ENCODE results near the gene REXO4. TPM values are rescaled to one million over a fixed set of nuclear protein-coding genes. Genes with fewer than 3 reads are reported as not detected.

The REXO4 gene
- total and polyA plus RNA-seq, 2 donors (not counting 3 experiments of a cell fraction or from before 2014, with no cell fraction given): 19.5 to 29.5 TPM

DNA sequence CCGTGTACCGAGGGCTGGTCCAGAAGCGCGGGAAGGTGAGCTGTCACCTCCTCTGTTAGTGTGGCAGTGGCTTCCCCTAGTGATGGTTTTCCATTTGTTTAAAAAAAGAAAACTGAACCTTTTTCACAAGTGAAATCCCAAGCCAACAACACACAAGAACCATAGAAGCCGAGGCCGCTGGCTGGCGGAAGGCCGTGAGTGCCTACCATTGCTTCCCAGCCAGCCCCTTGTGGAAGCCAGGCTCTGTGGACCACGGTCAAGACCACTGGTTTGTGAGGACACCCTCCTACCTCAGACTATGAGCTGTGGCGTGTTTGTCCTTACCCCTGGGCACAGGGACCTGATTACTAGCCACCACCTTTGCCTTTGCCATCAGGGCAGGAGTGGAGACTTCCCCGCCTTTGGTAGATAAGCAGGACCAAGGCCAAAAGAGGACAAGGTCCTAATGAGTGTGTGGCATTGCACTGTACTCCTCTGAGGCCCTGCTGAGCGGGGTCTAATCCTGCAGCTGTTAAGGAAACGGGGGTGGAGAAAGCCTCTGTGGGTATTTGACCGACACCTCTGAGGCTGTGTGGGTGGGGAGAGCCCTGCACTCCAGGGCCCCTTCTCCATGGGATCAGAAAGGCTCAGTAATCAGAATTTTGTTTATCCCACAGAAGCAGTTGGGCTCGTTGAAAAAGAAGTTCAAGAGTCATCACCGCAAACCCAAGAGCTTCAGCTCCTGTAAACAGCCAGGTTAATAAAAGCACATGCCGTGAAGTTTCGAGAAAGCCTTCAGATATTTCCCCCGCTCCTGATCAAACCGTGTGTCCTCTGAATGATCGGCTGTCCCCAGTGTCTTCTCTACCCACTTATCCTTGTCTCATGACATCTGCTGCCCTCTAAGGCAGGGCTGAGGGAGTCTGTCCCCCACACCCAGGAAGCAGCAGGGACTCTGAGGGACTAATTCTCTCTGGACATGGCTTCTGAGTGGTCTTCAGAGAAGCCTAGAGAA, 57.1 kb downstream of the REXO4 start:
- Histone ChIP-seq H3K27ac (ENCODE audit: insufficient read depth, low read depth, low read length) (no peak overlapping the region), H3K79me2 (ENCODE audit: control insufficient read depth, insufficient read depth, low read length) (peaks cover 9% of the 10 kb centered on the region), H4K20me1 (replicated peaks; ENCODE audit: control insufficient read depth, extremely low read depth, insufficient read depth, low read length) (no peaks in the 10 kb centered on the region), H3K4me1 (ENCODE audit: control insufficient read depth, extremely low read depth, insufficient read depth, low read length) (peaks cover 6% of the 10 kb centered on the region), H3K4me2 (ENCODE audit: insufficient read depth, low read length) (no peak overlapping the region), H3K9me3 (replicated peaks; ENCODE audit: control insufficient read depth, insufficient read depth, low read length) (no peaks in the 10 kb centered on the region), H3K4me3 (replicated peaks in 1 of 3; ENCODE audit: insufficient read depth in 1 of 3, low read depth in 1 of 3, low read length in 3 of 3) (no peak overlapping the region), H3K36me3 (ENCODE audit: control insufficient read depth in 2 of 2, extremely low read depth in 1 of 2, insufficient read depth in 2 of 2, low read length in 2 of 2) (peaks cover 26 to 46% of the 10 kb centered on the region in 2 experiments), H2AFZ (ENCODE audit: low read depth, low read length) (no peak overlapping the region), H3K27me3 (ENCODE audit: control insufficient read depth in 2 of 2, insufficient read depth in 2 of 2, low read length in 2 of 2) (no peaks in the 10 kb centered on the region), H3K9me1 (replicated peaks; ENCODE audit: control insufficient read depth, extremely low read depth, insufficient read depth, low read length) (no peaks in the 10 kb centered on the region), H3K9ac (replicated peaks; ENCODE audit: extremely low read depth, insufficient read depth, low read length) (no peak overlapping the region)
- BruUV-seq (replicated peaks): no TSS peak
- dilution Hi-C loops (cut with MboI; ENCODE audit: extremely low pct_ligation_motif_present, low sequenced_read_pairs): no loop called here
- CTCF ChIA-PET: interaction anchor here (0.8 to 1.4 kb wide), 2 partner anchors 14 to 125 kb away, joined by 3 to 6 read pairs; no protein-coding TSS in a partner anchor
- intact Hi-C loops (cut with micrococcal nuclease): no loop called here
- POLR2A ChIA-PET: no interaction called here
- no peak for TF ChIP-seq JUN (IDR thresholded peaks at IDR 0.05; ENCODE audit: borderline replicate concordance, insufficient read depth, insufficient read length, low read depth)
- no peak for TF ChIP-seq MYC (IDR thresholded peaks at IDR 0.05; ENCODE audit: low read depth, low read length)
- TF ChIP-seq, protein P1, sequence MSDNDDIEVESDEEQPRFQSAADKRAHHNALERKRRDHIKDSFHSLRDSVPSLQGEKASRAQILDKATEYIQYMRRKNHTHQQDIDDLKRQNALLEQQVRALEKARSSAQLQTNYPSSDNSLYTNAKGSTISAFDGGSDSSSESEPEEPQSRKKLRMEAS (IDR thresholded peaks at IDR 0.05; ENCODE audit: insufficient read depth, insufficient read length): no peak
- TF ChIP-seq POLR2AphosphoS5 (IDR thresholded peaks at IDR 0.05; ENCODE audit: insufficient read depth, low read depth, low read length): no peak
- TF ChIP-seq CTCF (IDR thresholded peaks at IDR 0.05; ENCODE audit: extremely low read depth in 1 of 2, insufficient read depth in 1 of 2, low read depth in 1 of 2, low read length in 2 of 2): no peak
- TF ChIP-seq FOS (IDR thresholded peaks at IDR 0.05; ENCODE audit: borderline replicate concordance, insufficient read depth, low read length): no peak
- TF ChIP-seq GATA2 (IDR thresholded peaks at IDR 0.05; ENCODE audit: insufficient read depth, insufficient read length, low read depth, low read length): no peak
- no peak for TF ChIP-seq POLR2A (IDR thresholded peaks at IDR 0.05; ENCODE audit: low read depth, low read length)
- DNase-seq (ENCODE audit: low read depth, low spot score) (no peak), FAIRE-seq (no peak)

Data from endothelial cell of umbilical vein (primary cell).